Cortex of kidney (tissue), 1 donor: Measurements from ENCODE around the gene DEDD2.
"Not testable (repeated sequence)": the region's sequence is repeated elsewhere in the genome, so short reads cannot be mapped to it uniquely, and the experiment has no call there.

ENCODE experiments used
- DNase-seq: peaks from one replicate; lab custom pipeline; 2025; lab: John Stamatoyannopoulos, UW

Gene DEDD2, protein sequence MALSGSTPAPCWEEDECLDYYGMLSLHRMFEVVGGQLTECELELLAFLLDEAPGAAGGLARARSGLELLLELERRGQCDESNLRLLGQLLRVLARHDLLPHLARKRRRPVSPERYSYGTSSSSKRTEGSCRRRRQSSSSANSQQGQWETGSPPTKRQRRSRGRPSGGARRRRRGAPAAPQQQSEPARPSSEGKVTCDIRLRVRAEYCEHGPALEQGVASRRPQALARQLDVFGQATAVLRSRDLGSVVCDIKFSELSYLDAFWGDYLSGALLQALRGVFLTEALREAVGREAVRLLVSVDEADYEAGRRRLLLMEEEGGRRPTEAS

DNA sequence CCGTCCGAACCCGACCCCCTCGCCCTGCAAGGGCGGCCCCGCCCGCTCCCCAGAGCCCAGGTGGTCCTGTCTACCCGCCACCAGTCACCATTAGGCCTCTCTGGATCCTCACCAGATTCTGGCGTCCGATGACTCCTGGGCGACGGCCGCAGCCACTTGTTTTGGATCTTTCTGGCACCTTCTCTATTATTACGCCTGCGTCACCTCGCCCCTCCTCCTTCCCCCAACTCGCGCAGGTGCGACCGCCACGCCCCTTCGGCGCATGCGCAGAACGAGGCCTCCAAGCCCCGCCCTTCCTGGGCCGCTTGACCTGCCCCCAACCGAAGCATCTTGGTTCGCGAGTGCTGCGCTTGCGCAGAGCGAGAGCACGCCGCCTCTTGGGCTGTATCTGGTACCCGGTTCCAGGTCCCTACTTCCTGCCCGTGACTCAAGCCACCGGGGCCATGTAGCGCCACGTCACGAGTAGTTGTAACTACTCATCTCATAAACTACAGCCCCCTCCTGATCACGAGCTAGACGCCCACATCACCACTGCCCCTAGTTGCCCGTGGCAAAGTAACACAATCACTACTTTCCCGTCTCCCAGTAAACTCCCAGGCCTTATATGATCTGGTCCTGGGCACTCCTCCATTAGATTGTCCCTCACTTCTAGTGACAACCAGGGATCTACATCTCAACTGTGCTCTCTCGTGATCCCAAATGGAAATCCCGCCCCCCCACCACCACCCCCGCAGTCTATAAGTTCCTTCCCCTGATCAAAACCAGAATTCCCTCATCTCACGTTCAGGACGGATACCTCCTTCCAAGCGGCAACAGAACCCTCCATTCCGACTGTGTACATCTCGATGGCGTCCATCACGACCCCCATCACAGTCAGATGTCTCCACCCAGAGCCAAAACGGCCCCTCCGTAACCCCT is at the start of gene DEDD2:
TSS of gene DEDD2 (minus strand) at position 158 of the 918 bp plus-strand sequence. CDS start 670 bp downstream, outside the sequence.
- peak; percentile 88 for DNase-seq

DNA sequence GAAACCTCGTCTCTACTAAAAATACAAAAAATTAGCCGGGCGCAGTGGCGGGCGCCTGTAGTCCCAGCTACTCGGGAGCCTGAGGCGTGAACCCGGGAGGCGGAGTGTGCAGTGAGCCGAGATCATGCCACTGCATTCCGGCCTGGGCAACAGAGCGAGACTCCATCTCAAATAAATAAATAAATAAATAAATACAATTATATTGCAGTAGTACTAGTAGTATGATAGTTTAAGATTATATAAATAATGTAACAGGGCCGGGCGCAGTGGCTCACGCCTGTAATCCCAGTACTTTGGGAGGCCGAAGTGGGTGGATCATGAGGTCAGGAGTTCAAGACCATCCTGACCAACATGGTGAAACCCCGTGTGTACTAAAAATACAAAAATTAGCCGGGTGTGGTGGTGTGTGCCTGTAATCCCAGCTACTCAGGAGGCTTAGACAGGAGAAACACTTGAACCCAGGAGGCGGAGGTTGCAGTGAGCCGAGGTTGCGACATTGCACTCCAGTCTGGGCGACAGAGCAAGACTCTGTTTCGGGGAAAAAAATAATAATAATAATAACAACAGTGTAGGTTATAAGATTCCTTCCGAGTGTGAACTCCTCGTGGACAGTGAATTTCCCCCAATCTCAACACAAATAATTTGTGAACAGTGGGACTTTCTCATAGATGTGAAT is 49.6 kb upstream of the DEDD2 start:
- DNase-seq: not testable (repeated sequence)

DNA sequence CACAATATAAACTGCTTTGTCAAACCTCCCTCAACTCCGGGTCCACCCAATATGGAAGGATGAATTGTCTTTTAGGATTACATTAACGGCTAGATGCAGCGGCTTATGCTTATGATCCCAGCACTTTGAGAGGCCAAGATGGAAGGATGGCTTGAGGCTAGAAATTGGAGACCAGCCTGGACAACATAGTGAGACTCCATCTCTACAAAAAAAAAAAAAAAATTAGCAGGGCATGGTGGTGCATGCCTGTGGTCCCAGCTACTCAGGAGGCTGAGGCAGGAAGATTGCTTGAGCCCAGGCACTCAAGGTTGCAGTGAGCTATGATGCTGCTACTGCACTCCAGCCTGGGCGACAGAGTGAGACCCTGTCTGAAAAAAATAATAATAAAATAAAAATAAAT is 48.6 kb upstream of the DEDD2 start:
- DNase-seq: not testable (repeated sequence)

DNA sequence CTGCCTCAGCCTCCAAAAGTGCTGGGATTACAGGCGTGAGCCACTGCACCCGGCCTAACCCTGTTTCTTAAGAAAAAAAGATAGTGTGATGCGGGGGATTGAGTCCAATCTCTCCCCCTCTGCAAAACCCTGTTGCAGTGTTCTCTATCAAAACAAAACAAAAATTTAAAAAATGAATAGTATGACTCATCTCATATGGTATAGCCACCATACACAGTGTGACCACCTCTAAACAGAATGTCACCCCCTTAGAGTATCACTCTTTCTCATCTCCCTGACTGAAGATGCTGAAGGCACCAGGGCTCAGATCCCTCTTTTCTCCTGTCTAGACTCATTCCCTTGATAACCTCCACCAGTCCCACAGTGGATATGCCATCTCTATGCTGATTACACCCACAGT is 44.3 kb upstream of the DEDD2 start:
- DNase-seq: no peak

DNA sequence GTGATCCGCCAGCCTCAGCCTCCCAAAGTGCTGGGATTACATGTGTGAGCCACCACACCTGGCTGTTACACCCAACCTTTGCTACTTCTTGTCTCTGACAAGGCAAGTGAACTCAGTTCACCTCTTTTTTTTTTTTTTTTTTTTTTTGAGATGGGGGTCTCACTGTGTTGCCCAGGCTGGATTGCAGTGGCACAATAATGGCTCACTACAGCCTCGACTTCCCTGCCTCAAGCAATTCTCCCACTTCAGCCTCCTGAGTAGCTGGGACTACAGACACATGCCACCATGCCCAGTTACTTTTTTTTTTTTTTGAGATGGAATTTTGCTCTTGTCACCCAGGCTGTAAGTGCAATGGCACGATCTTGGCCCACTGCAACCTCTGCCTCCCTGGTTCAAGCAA is 40.4 kb upstream of the DEDD2 start:
- not testable (repeated sequence) for DNase-seq

DNA sequence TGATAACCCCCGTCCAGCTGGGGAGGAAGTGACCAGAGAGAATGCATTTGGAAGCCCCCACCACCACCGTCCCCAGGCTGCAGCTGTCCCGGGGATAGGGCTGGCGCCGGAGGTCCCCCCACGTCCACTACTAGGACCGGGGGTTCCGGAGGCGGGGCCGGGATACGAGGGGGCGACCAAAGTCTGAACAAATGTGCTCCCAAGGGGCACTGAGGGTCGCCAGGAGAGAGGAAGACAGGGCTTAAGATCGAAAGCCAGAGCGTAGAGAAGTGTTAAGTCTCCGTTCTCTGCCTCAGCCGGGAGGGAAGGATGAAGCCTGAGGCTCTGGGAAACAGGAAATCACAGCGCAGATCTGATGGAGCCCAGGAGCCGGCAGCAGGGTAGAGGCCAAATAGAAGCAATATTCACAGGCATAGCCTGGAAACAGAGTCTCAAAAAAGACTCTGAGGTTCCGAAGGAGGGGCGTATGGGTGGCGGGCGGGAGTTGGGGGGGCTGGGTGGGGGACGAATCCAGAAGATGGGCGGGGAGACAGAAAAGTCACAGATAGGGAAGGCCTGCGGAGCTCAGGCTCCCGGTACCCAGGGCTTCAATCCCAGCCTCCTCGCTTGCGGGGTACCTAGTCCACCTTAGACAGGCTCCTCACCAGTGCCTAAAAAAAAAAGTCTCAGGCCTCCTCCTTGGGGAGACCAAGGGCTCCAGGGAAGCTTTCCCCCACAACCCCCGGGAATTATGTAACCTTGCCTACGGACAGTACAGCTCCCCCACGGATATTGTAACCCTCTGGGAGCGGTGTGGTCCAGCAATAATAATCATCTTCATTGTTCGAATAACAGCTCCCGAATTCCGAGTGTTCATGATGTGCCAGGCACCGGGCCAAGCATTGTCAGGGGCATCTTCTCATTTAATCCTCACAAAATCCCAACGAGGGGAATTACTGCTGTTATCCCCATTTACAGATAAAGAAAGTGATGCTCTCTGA is 38.6 kb upstream of the DEDD2 start:
- DNase-seq: no peak

DNA sequence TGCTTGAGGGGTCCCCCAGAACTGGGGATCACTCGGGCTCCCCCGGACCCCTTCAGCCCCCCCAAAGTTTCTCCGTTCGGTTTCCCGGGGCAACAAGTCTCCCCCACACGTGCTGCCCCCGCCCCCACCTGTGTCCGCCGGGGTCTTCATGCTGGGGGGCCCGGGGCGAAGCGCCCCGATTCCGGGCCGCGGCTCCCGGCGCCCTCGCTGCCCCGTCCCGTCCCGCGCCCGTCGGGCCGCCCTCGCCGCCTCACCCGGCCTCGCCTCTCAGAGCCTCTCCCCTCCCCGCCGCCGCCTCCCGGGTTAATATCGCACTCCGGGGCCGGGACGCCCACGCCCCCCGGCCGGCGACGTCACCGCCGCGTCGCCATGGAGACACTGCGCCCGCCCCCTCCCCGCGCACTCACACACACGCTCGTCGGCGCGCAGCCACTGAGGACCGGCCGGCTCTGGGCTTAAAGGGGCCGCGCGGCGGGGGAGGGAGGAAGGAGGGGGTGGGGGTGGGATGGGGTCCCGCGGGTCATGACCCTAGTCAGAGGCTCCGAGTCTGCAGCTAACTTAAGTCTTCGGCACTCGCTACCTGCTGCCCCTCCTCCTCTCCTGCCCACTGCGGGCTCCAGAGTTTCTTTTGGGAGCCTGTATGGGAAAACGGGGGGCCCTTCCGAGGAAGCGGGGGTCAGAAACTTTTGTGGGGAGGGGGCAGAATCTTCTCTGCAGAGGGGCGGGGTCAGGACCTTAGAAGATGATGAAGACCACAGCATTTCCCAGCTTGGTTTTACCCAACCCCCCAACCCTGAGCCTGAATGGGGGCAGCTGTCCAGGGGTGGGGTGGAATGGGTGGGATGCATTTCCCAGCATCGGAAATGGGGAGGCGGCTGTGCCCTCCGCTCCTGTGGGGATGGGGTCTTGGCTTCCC is 37.6 kb upstream of the DEDD2 start, which contains the start of gene ERF:
TSS of gene ERF (minus strand) at position 279 of the 916 bp plus-strand sequence. CDS start at position 150, 129 bp downstream.
- DNase-seq: no peak

DNA sequence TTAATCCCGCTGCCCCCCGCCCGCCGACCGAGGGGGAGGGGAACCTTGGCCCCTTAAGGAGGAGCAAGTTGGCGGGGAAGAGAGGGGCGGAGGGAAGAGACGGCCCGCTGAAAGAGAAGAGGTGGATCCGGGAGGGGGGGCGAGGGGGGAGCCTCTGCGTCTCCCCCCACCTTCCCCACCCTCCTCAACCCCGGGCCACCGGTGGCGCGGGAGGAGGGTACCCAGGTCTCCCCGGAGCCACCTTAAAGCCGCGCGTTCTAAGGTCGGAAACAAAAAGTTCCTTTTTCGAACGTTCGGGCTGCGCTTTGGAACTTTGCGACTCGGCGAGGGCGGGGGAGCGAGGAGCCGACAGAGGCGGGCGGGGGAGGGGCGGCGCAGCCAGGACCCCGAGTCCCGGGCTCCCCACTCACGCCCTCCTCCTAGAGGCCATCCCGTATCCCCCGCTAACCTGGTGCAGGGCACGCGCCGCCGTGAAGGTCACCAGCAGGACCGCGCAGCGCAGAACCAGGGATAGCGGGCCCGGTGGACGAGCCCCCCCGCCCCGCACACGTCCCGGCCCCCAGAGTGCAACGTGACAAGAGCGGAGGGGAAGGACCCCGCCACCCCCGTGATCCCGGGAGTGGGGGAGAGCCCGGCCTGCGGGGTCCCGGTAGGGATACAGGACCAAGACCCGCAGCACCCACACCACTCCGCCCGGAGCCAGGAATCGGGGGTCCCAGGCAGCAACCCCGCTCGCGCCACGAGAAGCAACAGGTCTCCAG is 36.8 kb upstream of the DEDD2 start:
- DNase-seq: no peak

DNA sequence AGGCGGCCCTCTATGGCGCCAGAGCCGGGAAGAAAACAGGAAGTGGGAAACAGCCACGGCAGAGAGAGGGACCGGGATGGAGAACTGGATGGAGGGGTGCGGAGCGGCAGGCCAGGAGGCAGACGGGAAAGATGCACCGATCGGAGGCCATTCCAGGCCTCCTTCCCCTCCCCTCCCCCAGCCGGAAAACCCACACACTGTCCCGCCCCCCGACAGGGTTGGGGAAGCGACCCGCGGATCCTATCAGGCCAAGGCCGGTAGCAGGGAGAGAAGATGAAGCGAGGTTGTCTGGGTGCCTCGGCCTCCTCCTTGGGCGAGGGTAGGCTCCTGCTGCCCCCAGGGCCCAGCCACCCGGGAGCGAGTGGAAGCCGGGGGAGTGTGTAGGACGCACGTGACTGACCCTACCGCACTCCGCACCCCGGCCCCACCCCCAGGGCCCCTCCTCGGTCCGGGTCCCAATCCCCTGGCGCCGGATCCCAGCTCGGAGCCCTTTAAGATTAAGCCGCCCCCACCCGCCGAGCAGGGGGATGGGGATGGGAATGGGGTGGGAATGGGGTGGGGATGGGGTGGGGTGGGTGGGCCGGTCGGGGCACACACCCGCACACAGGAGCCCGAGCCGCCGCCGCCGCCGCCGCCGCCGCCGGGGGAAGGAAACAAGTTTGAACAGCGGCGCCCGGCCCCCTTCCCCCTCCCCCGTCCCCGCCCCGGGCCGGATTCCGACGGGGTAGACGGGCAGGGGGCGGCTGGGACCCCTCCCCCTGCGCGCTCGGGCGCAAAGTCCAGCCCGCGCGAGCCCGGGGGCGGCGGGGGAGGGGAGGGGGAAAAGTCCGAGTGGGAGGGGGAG is 36.0 kb upstream of the DEDD2 start:
- no peak for DNase-seq

DNA sequence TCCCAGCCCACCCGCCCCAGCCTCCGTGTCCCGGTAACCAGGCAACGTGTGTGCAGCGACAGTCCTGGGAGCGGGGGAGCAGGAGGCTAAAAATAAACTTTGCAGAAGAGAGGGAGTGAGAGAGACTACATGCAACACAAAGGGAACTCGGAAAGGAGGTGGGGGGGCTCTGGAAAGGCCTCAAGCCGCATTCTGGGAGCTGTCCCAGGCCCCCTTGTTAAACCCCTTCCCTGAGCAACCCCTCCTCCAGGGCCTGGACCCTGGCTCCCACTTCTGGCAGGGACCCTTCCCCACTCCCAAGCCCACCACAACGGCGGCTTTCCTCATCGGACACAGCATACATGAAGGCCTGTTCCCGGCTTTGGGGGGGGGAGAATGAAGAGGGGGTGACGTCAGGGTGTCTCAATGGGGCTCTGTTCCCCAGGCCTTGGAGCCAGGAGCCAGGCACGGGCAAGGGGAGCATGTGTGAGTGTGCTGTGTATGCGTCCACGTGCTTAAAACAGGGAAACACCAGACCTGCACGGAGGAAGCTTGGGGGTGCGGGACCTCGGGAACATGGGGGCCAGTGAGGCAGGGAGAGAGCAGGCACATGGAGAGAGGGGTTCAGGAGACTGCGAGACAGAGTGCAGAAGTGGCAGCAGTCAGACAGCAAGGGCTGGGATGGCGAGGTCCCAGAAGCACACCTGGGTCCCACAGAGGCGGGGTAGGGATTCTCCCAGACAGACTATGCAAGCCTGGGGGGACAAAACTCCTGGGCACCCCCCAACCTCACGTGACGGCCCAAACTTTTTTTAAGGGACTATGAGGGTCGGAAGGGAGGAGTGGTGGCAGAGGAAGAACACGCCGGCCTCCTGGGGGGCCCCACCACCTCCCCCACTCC is 35.1 kb upstream of the DEDD2 start:
- no peak for DNase-seq

DNA sequence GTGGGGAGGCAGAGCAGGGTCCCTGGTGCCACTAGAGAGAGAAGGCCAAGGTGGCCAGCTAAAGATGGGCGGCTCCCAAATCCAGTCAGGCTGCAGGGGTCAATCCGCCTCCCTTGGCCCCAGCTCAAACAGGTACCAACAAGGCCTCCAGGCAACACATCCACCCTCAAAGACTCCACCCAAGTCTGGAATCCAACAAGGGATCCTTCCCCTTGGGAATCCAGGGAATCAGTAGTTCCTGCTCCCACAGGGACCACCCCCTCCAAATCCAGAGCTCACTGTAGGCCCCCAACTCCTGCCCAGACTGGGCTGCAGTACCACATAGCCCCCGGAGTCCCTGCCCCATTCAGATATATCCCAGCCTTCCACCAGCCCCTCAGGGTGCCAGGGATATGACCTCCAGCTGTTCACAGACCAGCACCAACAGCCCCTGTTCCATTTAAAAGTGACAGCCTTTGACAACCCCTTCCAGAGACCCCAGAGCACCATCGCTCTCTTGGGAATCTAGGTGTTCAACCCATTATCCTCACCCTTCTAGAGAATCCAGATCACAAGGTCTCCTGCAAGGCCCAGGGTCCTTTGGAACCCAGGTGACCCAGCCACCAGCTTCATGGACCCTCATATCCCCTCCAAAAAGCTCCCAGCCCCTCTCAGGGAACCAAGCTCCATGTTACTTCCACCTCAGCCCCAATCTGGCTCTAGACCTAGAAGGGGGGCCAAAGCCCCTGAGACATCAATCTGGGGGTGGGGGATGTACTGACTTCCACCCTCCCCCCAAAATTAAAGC is 34.3 kb upstream of the DEDD2 start:
- no peak for DNase-seq

DNA sequence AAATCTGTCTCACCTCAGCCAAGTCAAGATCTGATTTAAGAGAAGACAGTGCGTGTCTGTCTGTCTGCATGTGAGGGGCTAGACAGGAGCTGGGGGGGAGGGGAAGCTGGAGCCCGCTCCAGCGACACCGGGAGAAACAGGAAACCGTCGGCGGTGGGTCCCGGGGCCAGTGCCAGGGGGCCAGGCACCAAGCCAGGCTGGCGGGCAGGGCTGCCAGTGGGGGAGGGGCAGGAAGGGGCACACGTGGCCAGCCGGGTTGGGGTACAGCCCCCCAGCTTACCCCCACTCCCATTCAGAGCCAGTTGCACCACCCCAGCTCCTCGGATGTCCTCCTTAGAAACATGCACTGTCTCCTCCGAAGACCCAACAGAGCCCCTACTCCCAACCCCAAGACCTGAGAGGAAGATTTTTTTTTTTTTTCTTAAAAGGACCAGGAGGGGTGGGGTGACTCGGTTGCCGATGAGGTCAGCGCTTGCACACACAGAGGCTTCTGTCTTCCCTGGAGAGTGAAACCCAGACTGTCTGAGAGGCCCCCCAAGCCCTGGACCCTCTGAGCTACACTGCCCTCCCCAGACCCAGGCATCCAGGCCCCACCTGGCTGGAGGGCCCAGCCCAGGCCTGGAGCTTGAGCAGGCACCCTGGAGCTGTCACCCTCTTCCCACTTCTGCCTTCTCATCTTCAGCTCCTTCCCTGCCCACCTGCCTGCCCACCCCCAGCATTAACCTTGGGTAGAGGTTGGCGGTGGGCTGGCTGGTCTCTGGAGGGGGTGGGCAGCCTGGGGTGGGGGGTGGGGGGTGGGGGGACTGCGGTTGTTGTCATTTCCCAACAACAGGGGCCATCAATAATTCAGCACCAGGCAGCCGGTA is 33.4 kb upstream of the DEDD2 start:
- no peak for DNase-seq

DNA sequence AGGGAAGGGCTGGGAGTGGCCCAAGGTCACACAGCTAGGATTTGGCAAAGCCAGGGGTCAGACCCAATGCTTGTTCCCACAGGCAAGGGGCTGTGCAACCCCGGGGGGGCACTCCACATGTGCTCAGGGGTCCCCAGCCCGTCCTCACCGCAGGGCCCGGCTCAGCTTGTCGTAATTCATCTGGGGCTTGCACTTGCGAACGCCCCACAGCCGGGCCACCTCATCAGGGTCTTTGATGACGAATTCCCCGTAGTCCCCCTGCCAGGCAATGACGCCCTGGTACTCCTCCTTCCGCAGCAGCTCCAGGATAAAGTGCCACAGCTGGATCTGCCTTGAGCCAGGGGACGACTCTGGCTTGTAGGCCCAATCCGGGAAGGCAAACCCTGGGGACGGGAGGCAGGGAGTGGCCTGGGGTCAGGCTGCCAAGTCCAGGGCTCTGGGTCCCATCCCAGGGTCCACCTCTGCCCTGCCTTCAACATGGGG is 32.7 kb upstream of the DEDD2 start:
- DNase-seq: no peak

DNA sequence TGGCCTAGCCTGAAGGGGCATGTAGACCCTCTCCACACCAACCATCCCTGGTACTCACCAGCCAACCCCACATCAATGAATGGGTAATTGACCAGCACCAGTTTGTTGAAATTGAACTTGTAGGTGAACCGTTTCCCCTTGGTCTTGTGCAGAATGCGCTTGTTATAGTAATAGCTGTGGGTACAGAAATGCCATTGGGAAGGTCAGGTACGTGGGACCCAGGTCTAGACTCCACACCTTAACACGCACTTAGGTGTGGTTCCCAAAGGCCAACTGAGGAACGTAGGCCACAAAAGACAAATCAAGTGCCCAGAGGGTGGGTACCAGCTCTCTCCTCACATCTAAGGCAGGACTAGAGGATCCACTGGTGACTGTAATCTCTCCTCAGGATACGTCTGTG is 32.3 kb upstream of the DEDD2 start:
- no peak for DNase-seq

DNA sequence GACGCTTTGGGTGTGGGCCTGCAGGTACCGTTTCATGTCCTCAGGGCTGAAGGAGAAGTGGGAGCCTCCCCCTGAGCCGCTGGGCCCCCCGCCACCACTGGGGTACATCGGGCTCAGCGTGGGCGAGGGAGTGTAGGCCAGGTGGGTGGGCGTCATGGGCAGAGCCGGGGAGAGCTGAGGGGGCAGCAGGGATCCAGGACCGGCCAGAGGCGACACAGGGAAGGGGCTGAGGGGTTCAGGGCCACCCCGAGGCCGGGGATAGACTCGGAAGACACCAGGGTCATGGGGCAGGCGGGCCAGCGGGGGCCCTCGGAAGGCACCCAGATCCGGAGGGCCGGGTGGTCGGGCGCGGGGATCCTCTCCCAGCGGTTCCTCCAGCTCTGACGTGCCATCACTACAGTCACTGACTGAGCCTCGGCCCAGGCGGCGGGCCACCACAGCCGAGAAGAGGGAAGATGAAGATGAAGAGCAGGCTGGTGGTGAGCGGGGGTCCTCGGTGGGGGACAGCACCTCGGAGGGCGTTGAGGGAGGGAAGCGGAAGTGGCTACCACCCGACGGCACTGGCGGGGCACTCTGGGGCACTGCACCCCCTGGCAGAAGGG is 31.8 kb upstream of the DEDD2 start:
- no peak for DNase-seq
